Measurements from ENCODE around the gene PLCL1. TPM values are rescaled to one million over a fixed set of nuclear protein-coding genes. Genes with fewer than 3 reads are reported as not detected.

Gene PLCL1
- total and polyA plus RNA-seq, 10 of the 15 experiments (the other 5 are each of a cell fraction or from before 2014, with no cell fraction given), result 0.03 to 1.5 (median 0.22) TPM

- 0% methylated on average over 2 of the region's 2 CpGs for WGBS (ENCODE audit: insufficient coverage, insufficient replicate concordance, low lambda C conversion rate, missing lambda C conversion rate)
- H4K20me1 ChIP-seq (ENCODE audit: control insufficient read depth, insufficient read depth), result no peaks in the 10 kb centered on the region
- H3K27me3 ChIP-seq (replicated peaks in 1 of 2; ENCODE audit: control insufficient read depth in 2 of 2, insufficient read depth in 2 of 2, low read length in 1 of 2), result no peaks in the 10 kb centered on the region
- peak overlapping the region; percentile 40 for H3K4me2 ChIP-seq (ENCODE audit: control insufficient read depth, insufficient read depth)
- FAIRE-seq (no peak), ATAC-seq (peak; percentile 41), DNase-seq (ENCODE audit: low read depth, low spot score) (no peak)
- no peak overlapping the region for H3K4me3 ChIP-seq
- H3K36me3 ChIP-seq (ENCODE audit: control insufficient read depth in 2 of 2, insufficient read depth in 2 of 2, low read length in 1 of 2), result no peaks in the 10 kb centered on the region
- BruUV-seq (replicated peaks), result no TSS peak
- H3K9ac ChIP-seq (ENCODE audit: control insufficient read depth, insufficient read depth, low read length), result no peak overlapping the region
- no peaks in the 10 kb centered on the region for H3K79me2 ChIP-seq (ENCODE audit: control insufficient read depth, insufficient read depth, low read length)
- no peaks in the 10 kb centered on the region for H3K9me3 ChIP-seq (replicated peaks; ENCODE audit: control insufficient read depth, insufficient read depth, low read length)
- ChIA-PET SMC1A (ENCODE audit: uncharacterized antibody, unreplicated experiment) (interaction anchor here (0.8 to 4.3 kb wide), 26 partner anchors 8 to 457 kb away, joined by 3 to 35 read pairs (median 5); partner anchors contain the start of gene PLCL1), CTCF (interaction anchor here (0.8 to 5.3 kb wide), 15 partner anchors 8 to 290 kb away, joined by 3 to 30 read pairs (median 4); no protein-coding TSS in a partner anchor), RAD21 (ENCODE audit: unreplicated experiment) (interaction anchor here (0.7 to 3.9 kb wide), 20 partner anchors 9 to 476 kb away, joined by 3 to 21 read pairs (median 6); partner anchors contain the start of gene PLCL1), POLR2A (interaction anchor here (0.7 to 1.6 kb wide), 3 partner anchors 20 to 34 kb away, joined by 3 to 5 read pairs (median 4); partner anchors contain the start of gene PLCL1)
- no peak overlapping the region for H3K27ac ChIP-seq (ENCODE audit: control insufficient read depth, insufficient read depth)
- intact Hi-C loops (cut with micrococcal nuclease; ENCODE audit: unreplicated experiment) (no loop called here), in situ Hi-C loops (cut with MboI) (no loop called here)
- no peak overlapping the region; the same call in 1 of the 2 replicates for H2AFZ ChIP-seq (ENCODE audit: control insufficient read depth, low read depth, low read length)
- H3K4me1 ChIP-seq (ENCODE audit: control insufficient read depth, insufficient read depth, low read length), result no peaks in the 10 kb centered on the region
- TF ChIP-seq SUPT20H (IDR thresholded peaks at IDR 0.05; ENCODE audit: borderline replicate concordance, control insufficient read depth, low read depth, low read length) (no peak), ZBTB40 (IDR thresholded peaks at IDR 0.05; ENCODE audit: borderline replicate concordance) (no peak), BCLAF1 (IDR thresholded peaks at IDR 0.05) (no peak), RELA (IDR thresholded peaks at IDR 0.05; ENCODE audit: borderline replicate concordance, partially characterized antibody) (no peak), SMAD1 (IDR thresholded peaks at IDR 0.05; ENCODE audit: low read depth, partially characterized antibody) (no peak), RB1 (IDR thresholded peaks at IDR 0.05; ENCODE audit: borderline replicate concordance) (no peak), EGR1 (IDR thresholded peaks at IDR 0.05; ENCODE audit: borderline replicate concordance in 1 of 2, low read depth in 2 of 2, low read length in 2 of 2) (no peak), HSF1 (IDR thresholded peaks at IDR 0.05; ENCODE audit: low read depth, low read length) (no peak), KAT2A (conservative IDR thresholded peaks at IDR 0.05; ENCODE audit: control insufficient read depth, low read depth, low read length) (no peak), RAD51 (IDR thresholded peaks at IDR 0.05) (no peak), BHLHE40 (IDR thresholded peaks at IDR 0.05; ENCODE audit: borderline replicate concordance in 1 of 2, low read depth in 2 of 2, low read length in 1 of 2) (no peak), RFX5 (IDR thresholded peaks at IDR 0.05; ENCODE audit: low read depth, low read length) (no peak), NR2F1 (conservative IDR thresholded peaks at IDR 0.05) (no peak), EP300 (IDR thresholded peaks at IDR 0.05; ENCODE audit: borderline replicate concordance in 1 of 2, control insufficient read depth in 1 of 2, low read depth in 2 of 2, low read length in 2 of 2) (no peak), CBX3 (IDR thresholded peaks at IDR 0.05; ENCODE audit: borderline replicate concordance, low read depth) (no peak)
These were observed 34.2 kb downstream of the PLCL1 start for GRCh38 chr2:197838579-197838978.
